Activated CD8-positive, alpha-beta memory T cell treated with anti-CD3 and anti-CD28 coated beads, Interleukin-2, amount 50 U/mL, for 4 hours (primary cell): ENCODE data around the gene CMTM8.

ENCODE experiments used
- DNase-seq: peaks from one replicate; pipeline ENCODE4 v3.0.0-alpha.2; 2020

Gene CMTM8

DNA sequence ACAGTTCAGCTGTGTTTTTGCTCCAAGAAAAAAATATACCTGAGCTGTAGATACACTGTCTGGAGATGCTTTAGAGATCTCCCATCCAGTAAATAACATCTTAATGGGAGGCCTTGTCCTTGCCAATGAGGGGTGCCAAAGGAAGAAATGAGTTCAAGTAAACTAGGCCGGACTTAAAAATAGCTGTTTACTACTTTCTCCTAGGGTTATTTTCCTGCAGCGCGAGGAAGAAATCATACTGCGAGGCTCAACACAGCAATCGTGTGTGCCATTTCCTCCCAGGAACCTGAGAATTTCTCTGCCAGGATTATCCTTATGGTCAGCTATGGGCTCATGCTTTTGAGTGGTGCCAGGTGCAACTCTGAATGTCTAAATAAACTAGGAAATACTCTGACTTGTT lies 71.9 kb downstream of the CMTM8 start:
- DNase-seq = no peak

DNA sequence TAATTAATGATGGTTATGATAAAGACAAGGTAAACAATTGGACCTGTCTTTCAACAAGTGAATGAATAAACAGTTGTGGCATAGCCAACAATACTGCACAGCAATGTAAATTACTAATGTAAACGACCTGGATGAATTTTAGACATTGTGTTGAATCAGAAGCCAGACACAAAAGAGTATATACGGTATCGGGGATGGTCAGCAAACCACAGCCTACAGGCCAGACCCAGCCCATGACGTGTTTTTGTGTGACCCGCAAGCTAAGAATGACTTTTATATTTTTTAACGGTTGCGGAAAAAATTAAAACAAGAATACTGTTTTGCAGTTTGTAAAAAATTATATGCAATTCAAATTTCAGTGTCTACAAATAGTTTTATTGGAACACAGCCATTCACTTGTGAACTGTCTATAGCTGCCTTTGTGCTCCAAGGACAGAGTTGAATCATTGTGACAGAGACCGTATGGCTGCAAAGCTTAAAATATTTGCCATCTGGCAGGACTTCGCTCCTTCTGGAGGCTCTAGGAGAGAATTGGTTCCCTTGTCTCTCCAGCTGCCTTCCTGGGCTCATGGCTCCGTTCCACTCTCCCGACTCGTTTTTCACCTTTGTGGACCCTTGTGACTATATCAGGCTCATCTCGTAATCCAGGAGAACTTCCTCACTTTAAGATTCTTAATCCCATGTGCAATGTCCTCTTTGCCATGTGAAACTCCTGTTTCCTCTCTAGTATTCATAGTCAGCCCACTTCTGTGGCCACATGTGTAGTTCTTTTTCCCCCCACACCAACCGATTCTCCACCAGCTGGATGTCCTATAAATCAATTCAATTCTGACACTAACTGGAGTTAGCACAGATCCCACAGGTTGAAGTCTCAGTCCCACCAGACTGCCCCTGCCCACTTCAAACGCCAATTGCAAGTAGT lies 72.7 kb downstream of the CMTM8 start:
- DNase-seq = no peak

DNA sequence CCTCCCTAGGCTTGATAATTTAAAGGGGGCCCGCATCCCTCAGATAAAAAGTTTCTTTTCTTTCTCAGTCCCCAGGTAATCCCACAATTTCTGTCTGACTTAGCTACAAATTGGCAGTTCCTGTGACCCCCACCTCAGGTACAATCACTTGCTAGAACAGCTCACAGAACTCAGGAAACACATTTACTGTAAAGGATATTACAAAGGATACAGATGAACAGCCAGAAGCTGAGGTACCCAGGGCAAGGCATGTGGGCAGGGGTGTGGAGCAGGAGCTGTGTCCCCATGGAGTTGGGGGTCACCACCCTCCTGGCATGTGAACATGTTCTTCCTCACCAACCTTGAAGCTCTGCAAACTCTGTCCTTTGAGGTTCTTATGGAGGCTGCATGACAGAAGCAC lies 73.8 kb downstream of the CMTM8 start:
- DNase-seq = no peak

DNA sequence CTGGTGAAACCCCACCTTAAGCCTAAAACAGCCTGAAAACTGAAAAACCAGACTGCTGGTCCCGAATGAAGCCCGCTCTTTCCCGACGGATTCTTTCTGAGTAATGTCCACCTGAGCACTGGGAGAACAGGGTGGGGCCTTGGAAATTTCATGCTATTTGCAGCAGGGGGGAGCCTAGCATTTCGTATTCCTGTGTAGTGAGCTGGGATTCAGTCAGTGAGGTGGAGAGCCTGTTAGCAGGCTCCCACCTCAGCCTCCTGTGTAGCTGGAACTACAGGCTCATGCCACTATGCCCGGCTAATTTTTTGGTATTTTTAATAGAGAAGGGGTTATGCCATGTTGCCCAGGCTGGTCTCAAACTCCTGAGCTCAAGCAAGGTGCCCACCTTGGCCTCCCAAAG lies 74.7 kb downstream of the CMTM8 start:
- no peak for DNase-seq

DNA sequence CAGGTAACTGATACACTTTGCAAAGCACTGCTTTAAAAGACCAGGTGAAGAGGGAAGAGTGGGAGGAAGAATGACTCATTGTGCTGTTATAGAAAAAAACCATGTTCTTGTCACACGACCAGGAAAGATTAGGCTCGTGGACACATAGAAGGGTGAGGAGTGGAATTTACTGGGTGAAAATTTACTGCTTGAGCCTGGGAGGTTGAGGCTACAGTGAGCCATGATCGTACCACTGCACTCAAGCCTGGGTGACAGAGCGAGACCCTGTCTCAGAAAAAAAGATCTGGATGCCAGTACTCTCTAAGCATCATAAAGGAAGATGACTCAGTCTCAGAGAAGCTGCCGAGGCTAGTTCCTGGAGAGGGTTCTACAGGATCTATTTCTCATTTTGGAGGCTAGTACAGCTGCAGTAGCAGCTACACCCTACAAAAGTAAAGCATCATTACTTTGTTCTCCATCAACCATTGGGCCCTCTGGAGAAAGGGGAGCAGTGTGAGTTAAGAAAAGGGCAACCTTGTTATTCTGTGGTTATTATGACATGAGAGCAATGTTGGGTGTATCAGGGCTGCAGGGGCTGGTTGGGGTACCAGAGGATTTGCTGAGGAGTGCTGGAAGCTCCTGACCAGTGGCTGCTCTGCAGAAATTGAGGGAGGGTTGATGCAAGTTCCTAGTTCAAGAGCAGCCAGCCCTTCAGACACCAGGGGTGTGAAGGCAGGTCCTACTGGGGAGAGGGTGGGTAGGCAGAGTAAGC lies 75.4 kb downstream of the CMTM8 start:
- no peak for DNase-seq

DNA sequence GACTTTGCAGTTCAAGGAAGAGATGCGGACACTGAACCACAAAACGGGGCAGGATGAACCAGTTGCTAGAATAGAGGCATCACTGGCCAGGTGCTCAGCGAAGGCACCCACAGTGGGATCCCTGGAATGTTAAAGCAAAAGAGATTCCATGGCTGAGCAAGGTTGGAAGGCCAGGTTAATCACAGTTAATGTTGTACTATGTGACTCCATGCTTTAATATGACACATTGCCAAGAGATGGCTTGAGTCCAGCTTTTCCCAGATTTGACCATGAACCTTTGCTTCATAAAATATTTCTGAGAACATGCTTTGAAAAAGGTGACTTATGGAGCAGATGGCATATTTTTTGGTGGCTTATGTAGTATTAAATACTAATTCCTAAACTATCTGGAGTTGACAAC lies 77.0 kb downstream of the CMTM8 start:
- no peak for DNase-seq

DNA sequence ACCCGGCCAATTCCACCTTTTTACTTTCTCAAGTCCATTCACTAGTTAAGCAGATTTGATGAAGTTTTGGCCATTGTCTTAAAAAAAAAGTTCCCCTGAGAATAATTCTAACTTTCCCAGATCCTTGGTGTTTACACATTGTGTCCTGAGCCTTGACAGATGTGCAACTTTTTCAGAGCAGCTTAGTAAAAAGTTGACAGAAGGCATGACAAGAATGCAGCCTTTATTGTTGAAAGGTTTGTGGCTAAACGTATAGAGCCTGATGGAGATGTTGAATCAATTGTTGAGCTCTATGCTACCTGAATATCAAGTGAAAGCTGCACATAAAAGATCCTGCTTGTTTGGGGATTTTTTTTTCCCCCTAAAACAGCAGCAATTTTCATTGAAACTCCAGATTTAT lies 77.8 kb downstream of the CMTM8 start:
- no peak for DNase-seq

DNA sequence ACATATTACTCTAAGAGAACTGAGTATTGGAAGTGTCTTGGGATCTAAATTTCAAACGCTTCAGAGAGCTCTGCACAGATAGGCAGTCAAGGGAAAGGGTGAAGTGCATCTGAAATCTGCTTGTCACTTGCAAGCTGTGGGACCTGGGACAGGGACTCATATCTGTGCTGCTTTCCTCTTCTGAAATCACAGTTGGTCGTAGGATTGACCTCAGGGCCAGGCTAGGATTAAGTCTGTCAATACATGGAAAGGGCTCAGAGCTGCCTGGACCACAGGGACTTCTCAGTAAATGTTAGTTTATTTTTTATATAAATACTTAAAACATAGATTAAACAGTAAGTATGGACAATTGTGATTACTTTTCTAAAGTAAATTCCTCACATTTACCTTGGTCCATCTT lies 78.5 kb downstream of the CMTM8 start:
- no peak for DNase-seq

DNA sequence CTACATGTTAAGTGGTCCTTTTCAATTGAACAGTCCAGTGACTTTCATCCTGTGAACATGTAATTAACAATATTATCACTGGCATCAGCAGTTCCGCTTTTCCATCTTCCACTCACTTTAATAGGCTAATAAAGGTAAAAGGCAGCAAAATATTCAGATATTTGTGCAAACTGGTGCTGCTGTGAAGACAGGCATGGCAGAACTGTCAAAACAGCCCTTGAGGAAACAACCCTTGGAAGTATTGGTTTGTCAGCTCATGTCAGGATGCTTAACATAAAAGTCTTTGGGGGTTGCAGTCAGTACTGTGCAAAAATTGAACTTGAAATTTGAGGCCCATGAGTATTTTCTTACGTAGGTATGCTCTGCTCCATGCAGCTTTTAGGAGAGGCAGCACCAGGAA lies 81.1 kb downstream of the CMTM8 start:
- DNase-seq = no peak

DNA sequence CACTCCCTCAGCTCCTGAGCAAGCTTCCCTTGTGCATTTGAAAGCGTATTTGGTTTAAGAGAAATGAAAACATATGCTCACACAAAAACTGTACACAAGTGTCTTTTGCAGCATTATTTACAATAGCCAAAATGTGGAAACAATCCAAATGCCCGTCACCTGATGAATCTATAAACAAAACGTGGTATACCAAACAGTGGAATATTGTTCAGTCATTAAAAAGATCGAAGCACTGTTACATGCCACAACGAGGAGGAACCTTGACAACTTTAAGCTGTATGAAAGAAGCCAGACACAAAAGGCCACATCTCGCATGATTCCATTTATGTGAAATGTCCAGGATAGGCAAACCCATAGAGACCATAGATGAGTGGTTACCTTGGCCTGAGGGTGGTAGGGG lies 81.6 kb downstream of the CMTM8 start:
- no peak for DNase-seq

DNA sequence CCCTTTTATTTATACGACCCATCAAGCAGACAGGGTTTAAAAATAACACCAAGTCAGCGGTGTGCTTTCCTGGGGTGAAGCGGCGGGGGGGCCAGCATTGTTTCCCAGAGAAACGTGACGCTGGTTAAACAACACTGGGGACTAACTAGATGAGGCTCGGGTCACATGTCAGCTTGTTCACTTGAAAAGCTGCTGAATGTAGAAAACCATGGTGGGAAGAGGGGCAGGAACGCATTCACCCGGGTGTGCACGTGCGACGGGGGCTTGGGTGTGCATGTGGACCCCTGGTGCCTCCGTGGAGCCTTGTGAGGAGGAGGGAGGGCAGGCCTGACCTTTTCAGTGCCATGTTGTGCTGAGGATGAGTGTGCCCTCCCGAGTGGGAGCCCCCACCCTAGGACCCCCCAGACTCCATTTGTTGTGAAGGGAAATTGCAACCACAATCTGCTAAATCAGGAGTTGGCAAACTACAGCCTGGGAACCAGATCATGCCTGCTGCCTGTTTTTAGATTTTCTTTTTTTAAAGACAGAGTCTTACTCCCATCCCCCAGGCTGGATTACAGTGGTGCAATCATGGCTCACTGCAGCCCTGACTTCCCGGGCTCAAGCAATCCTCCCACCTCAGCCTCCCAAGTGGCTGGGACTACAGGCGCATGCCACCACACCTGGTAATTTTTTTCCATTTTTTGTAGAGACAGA lies 82.8 kb downstream of the CMTM8 start:
- DNase-seq = no peak

DNA sequence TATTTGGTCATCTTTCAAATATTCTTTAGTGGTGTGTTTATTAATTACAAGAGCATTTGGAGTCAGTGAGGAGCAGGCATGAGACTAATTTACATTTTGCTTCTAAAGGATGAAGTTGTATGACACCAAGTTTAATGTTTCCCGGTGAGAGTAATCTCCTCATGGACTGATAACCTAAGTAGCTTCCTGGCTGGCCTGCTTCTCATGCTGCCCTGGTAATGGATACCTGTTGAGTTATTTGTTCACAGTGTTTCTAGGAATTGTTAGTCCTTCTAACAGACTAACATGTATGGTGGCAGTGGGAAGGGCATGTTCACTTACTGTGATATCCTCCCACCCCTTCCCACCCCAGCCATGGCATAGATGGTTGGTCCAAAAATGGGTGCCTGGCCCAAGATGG lies 83.8 kb downstream of the CMTM8 start:
- DNase-seq = no peak

DNA sequence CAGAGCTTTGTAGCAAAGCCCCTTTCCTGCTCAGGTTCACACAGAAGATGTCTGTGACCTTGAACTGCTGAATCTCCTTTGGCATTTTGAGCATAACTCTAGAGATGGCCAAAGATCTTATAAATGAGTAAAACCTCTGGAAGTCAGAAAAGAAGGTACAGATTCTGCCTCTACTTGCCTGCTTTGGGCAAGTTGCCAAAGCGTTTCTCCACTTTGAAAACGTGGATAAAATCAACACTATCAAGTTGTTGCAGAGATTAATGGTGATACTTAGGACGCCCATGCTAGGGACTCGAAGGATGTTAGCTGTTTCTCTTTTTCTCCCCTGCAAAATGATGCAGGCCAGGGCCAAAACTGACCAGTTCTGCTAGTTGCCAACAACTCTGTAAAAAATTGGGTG lies 85.1 kb downstream of the CMTM8 start:
- DNase-seq = no peak

DNA sequence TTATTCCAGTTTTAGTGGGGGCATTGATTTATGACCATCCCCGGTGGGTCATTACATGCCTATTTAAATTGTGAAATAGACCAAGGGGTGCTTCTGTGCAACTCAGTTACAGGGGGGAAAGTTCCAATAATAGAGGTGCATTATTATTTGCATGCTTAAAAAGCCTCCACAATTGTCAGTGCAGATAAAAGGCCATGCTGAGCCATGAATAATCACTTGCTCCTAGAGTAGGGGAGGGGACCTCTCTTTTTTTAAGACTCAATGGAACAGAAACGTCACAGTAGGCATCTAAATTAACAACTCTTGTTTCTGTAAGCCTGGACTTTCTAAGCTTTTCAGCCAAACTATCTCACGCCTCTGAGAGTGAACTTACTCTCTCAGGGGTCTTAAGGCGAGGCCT lies 86.7 kb downstream of the CMTM8 start:
- DNase-seq = no peak

DNA sequence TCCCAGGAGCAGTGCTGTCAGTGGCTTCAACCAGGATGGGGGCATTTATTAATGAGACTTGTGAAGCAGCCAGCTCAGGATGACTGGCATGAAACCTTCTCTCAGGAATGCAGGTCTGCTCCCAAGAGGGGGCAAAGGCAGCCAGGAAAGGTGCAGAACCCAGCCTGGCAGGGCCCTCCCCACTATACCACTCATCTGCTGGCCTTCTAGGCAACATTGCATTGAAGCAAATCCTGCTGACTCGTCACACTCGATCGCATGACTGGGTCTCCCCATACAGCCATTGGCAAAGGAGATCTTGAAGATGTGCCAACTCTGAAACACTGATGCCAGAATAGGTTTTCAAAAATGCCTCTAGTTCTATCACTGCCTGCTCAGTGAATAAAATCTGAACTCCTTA lies 87.4 kb downstream of the CMTM8 start:
- DNase-seq = no peak

DNA sequence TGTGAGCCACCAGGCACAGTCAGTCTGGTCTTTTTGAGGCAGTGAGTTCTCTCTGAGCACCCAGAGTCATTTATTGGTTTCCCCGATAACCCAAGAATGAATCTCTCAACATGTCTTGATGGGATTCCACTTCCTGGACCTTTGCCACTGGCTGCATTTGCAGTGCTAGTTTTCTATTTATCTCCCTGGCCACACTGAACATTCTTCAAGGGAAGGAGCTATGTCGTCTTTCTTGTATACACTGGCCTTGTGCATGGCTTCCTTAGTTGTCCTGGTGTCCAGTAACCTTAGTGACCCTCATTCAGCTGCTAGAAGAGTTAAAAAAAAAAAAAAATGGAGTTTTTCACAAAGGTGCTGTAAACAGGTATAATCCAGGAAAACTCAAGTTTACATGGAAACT lies 88.3 kb downstream of the CMTM8 start:
- no peak for DNase-seq

DNA sequence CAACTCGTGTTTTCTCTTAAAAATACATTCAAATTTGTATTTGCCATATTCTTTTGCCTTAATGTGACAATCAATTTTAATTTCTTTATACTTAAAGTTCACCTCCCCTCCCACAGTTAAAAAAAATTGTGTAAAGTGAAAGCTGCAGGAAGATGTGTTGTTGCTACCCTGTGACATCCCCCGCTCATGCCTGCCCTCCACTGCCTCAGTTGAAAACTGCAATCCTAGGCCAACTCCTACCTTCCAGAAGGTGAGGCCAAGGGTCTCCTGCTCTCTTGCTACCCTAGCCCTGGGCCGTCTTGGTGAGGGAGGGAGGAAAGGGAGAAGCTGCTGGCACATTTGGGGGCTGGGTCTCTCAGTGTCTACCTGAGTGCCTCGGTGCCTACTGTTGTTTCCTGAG lies 96.2 kb downstream of the CMTM8 start:
- DNase-seq = peak; percentile 32

DNA sequence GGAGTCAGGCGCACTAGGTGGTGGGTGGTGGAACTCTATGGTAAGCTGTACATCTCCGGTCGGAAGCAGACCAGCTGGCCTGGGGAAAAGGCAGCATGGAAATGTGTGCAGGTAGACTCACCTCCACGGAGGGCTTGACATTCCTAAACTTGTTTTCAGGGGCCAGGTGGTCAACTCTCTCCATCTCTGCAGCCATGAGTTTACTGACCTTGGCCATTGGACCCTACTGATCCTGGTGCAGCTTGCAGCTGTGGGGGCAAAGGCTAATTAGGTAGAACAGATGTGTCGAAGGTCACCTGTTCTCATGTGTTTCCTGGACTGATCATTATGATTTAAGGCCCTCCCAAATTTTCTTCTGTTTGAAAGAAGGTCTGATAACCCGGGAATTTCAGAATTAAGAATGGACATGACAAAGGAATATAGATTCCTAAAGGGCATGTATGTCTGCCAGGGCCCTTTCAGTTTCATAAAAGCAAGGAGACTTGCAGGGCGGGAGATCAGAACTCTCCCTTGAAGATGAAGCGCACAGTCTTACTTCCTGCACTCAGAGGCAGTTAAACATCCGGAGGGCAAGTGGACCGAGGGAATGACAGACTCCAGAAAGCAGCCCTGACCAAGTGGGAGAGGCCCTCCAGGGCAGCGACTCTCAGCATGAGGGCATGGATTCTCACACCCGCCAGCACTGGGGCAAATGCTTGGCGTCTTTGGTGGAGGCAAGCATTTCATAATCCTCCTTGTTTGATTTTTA lies 97.1 kb downstream of the CMTM8 start:
- DNase-seq = no peak

DNA sequence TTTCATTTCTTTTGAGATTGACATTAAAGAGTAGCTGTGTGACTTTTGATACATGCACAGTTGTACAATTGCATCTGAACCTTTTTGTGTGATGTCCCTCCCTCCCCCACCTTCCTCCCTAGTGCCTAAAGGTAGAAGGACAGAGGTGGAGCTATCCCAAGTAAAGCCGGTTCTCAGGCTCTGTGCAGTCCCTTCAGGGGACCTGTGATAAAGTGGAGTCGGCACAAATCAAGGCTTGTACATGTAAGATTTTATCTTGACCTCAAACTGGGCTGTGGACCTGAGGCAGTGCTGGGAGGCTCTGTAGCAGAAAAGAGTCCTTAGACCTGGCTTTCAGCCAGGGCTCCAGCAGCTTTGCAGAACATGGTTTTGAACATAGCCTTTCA lies 97.6 kb downstream of the CMTM8 start:
- DNase-seq = no peak

DNA sequence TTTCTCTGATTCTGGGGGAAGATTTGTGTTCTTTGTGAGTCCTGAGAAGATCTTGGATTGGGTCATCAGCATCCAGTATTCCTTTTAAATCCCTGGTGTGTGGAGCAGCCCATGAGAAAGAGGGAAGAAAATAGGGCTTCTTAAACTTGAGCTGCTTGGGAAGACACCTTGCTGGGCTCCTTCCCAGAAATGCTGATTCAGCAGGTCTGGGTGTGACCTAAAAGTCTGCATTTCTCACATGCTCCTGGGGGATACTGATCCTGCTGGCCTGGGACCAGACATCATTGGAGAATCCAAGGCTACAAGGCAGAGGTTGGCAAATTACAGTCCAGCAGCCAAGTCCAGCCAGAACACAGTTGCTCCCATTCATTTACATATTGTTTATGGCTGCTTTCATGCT lies 99.0 kb downstream of the CMTM8 start:
- no peak for DNase-seq

DNA sequence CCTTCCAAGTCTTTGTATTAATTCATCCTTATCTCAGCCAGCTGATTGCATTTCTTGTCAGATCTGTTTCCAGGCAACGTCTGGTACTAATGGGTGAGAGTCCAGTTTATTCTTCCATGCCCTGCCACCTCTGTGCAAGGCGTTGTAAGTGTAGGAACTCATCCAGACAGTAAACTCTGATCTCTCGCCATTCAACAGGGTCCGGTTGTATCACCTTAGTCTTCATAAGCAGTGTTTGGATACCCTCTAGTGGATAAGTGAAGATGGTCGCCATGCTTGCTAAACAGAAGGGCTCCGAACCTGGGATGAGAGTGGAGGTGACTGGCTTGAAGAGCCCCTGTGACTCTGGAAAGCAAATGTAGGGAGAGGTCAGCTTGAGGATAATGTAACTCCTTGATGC lies 101.6 kb downstream of the CMTM8 start:
- DNase-seq = no peak

DNA sequence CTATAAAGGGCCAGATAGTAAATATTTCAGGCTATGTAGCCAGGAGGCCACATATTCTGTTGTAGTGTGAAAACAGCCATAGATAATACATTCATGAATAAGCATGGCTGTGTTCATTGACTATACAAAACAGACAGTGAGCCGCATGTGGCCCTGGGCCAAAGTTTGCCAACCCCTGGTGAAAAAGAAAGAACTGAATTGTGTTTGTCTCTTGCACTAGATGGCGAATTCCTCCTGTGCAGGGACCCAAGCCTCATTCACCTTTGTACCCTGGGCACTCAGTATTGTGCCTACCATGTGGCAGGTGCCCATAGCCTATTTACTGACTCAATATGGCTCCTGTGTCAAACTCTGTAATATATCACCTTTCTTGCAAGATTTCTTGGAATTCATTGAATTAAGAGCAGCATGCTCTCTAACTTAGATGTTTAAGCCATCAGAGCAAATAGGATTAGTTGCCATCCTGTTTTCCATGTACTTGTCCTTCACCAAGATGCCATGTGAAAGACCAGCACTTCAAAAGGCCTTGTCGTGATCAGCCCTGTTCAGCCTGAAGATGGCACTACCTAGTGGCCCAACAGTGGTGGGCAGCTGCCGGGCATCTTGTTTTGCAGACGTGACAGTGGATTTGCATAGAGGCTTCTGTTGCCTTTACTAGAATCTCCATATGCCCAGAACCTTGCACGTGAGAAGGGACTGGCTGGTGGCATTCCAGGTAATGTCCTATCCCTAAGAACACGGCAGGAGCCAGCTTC lies 102.3 kb downstream of the CMTM8 start:
- no peak for DNase-seq
